CD4-positive, alpha-beta T cell treated with Interleukin-17A for 1 hour (primary cell): ENCODE measurements around the gene CDK4.

ENCODE experiments used
- DNase-seq: peaks from one replicate; pipeline ENCODE4 v3.0.0-alpha.2; 2020

CDK4 gene

DNA sequence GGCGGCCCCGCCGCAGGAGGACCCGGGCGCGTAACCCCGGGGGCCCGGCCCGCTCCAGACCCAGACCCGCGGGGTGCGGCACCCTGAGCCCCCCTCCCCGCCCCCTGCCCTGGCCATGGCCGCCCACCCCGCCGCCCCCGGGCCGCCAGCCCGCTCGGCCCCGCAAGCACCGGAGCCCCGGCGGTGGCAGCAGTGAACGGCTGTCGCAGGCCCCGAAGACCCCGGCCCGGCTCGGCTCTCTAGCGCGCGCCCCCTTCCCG lies 3.0 kb upstream of the CDK4 start:
- DNase-seq = no peak

- DNase-seq = peak; percentile 94
Observed at GRCh38 chr12:57754411-57755193, 2.5 kb upstream of the CDK4 start, which contains the start of gene MARCHF9. Gene MARCHF9 (plus strand): TSS chr12:57755103. CDS start chr12:57755529, 426 bp downstream.

DNA sequence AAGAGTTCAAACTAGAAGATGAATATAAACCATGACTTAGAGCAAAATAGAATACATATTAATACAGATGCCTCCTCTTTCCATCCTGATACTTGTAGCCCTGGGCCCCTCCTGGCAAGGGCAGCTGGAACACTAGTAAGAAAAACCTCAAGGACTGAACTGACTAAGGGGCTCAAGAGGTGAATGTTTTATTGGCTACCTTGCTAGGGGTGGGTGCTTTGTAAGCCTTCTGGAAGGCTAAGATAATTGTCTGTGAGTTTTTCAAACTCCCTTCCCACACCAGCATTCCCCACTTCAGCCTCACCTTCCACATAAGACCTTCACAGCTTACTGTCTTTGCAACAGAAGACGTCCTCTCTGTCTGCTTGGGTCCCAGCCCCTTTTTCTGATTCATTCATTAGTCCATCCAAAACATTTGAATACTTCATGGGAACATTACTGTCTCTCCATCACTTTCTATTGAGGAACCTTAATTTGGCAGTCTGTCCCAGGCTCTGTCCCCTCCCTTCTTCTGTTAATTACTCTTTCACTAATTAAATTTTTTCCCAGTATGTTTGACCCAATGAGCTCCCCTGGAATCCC lies 1.7 kb upstream of the CDK4 start:
- no peak for DNase-seq

DNA sequence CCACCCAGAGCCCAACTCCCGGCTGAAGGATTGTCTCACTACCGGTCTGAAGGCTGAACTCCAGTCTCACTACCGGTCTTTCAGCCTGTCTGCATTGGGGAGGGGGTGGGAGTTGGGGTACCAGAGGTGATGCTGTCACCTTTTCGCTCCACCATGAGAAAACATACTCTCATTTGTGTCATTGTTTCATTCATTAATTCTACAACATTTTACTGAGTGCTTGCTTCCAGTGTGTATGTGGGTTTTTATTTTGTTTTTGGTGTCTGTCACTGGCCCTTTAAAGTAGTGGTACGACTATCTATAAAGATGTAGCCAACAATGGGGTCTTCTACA lies 524 bp upstream of the CDK4 start:
- DNase-seq = no peak

GRCh38 chr12:57751432-57751787 lies 700 bp downstream of the CDK4 start:
- DNase-seq = no peak

DNA sequence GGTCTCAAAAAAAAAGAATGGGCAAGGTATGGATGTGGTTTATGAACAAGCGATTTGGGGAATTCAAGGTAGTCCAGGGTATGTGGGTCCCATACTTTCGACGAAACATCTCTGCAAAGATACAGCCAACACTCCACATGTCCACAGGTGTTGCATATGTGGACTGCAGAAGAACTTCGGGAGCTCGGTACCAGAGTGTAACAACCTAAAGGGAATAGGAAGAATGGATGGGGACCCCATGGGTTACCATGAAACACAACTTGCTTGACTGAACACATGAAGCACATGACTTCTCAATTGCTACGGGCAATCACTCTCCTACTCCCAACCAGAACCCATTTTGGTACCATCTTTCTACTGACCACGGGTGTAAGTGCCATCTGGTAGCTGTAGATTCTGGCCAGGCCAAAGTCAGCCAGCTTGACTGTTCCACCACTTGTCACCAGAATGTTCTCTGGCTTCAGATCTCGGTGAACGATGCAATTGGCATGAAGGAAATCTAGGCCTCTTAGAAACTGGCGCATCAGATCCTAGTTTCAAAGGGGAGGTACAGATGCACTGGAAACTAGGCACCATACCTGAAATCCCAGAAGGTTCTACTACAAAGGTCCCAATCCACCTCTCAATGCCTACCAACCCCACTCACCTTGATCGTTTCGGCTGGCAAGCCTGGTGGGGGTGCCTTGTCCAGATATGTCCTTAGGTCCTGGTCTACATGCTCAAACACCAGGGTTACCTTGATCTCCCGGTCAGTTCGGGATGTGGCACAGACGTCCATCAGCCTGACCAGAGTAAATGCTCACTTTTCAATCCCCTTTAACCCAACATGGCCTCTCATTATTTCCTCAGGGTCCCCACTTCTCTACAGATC lies 1.3 kb downstream of the CDK4 start:
- DNase-seq = no peak

- DNase-seq = no peak
Observed at GRCh38 chr12:57749061-57749460, 3.0 kb downstream of the CDK4 start.

DNA sequence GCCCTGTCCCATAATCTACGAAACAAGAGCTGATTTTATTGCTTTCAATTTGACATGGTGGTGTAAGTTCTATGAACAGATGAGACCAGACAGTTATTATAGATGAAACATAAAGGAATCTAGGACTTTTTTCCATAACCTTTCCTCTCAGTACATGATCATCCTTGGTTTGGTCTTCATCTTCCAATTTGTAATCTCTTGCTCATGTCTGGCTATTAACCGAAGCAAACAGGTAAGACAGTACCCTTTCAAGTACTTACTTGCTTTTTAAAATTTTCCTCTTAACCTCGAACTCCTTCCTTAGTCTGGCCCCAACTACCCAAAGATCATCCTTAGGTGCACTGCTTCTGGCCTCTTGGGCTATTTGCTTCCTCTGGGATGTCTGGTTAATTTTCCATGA lies 6.1 kb downstream of the CDK4 start:
- DNase-seq = no peak

- no peak for DNase-seq
Observed at GRCh38 chr12:57745485-57745881, 6.6 kb downstream of the CDK4 start.

DNA sequence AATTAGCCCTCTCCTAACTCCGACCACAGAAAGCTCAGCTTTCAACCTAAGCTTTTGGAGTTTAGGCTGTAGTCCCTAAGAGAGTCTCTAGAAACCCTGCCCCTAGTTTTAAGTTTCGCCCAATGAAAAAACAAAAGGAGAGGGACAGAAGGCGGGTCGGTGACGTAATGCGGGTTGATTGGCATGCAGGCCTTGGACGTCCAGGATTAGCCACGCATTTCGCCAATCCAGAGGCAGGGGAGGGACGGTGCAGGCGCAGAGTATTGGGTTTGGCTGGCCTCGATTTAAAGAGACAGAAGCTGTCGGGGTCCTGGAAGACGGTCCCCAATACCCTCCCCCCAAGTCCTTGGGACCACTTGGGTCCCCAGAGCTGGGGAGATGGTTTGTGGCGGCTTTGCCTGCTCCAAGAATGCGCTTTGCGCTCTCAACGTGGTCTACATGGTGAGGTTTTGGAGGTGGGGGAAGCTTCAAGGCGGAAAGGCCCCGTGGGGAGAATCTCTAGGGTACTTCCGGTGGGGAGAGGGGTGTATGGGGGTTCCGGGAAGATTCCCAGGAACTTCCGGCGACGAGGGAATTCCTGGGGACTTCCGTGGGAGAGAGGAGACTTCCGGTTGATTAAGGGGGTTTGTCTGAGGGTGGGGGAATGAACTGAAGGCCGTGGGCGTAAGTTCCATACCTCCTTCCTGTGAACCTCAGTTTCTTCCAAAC lies 7.2 kb downstream of the CDK4 start, which contains the start of gene TSPAN31:
Gene TSPAN31, plus strand, starts transcription at position 263 of the 708 bp plus-strand sequence. Its CDS starts 116 bp downstream, at position 379.
- DNase-seq = peak; percentile 97

- peak; percentile 88 for DNase-seq
Observed at GRCh38 chr12:57744194-57744776, 7.8 kb downstream of the CDK4 start.

GRCh38 chr12:57743769-57744168 lies 8.3 kb downstream of the CDK4 start:
- DNase-seq = no peak

DNA sequence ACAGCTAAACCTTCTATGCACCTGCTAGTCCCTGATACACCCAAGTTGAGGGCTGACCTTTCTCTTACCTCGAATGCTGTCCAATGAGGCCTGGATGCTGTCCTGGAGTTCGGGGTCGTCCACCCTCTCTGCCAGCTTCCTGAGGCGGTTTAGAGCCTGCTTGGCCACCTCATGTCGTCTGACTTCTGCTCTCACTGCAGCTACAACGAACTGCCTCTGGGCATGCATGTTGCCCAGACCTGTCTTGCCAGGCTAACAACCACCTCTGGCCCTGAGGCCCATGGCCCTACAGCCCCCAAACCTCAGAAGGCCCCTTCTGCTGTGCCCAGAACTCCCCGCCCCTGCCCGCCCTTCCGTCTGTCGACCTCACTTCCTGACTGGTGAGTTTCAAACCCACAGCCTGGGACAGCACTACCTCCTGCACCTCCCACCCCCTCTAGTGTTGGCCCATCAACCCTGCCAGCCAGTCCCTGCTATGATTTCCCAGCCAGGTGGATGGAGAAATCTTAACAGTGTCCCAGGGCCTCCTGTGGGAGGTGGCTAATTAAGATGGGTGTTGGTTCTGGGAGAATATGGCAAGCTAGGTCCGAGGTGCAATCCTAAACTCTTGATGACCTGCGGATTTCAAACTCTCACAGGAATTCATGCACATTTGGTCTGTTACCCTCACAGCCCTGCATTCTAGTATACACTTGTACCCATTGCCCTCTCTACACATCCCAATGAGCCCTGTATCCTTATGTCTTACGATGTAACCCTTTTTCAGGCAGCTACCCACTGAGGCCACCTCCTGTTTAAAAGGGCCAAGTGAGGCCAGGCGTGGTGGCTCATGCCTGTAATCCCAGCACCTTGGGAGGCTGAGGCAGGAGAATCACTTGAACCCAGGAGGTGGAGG lies 10.0 kb downstream of the CDK4 start:
- DNase-seq = peak; percentile 91

- DNase-seq = no peak
Observed at GRCh38 chr12:57741413-57741789, 10.7 kb downstream of the CDK4 start.

DNA sequence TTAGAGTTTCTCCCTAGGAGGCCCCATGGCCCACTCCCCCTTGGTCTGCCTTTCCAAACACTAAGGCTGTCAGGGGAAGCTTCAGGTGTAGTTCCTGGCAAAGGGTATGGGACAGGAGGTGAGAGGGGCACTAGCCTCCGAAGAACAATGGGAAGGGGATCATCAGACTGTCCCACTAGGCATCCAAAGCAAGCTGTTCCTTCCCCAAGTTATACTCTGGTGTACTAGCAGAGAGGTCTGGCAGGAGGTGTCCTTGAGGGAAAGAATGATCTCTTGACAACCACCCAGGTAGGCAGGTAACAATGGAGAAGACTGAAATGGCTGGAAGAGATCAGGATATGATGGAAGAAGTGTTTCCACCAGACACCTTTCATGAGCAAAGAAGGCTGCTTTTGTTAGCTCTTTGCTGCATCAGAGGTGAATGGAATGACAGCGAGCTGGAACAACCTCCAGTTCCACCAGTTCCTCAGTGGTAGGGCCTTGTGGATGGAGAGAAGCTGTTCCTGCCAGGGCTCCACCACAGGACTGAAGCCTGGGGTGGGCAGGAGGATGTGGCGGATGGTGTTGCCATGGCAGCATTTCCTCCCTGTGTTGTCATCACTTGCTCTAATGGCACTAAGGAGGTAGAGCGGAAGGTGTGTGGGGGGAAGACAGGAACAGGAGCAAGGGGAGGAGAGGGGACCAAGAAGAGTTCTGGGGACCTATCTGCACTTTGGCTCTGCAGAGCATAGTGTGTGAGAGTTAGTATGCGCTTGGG lies 11.3 kb downstream of the CDK4 start:
- peak; percentile 91 for DNase-seq

DNA sequence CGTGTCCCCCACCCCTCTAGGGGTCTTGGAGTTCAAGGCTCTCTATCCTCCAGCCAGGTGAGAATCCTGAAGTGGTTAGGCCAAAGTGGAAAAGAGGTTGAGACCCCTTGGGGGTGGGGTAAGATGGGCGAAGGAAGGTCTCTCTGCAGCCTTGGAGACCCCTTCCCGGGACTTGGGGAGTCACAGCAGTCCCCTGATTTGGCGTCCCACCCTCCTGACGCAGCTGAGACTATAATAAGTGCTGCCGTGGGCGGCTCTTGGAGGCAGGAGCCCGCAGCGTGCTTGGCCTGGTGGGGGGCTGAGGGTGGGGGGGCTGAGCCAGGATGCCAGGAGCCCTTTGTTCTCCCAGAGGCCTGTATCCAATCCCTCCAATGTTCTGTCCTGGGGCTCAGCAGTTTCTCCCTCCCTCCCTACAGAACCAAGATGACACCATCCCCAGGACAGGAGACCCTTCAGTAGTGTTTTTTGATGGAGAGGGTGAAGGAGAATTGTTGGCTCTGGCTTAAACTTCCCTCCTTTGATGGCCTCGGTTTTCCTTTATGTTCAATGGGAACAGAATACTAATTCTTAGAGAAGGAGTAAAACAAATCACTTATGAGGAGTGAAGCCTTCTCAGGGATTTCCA lies 12.1 kb downstream of the CDK4 start:
- DNase-seq = no peak

- DNase-seq = no peak
Observed at GRCh38 chr12:57739387-57739786, 12.7 kb downstream of the CDK4 start.

DNA sequence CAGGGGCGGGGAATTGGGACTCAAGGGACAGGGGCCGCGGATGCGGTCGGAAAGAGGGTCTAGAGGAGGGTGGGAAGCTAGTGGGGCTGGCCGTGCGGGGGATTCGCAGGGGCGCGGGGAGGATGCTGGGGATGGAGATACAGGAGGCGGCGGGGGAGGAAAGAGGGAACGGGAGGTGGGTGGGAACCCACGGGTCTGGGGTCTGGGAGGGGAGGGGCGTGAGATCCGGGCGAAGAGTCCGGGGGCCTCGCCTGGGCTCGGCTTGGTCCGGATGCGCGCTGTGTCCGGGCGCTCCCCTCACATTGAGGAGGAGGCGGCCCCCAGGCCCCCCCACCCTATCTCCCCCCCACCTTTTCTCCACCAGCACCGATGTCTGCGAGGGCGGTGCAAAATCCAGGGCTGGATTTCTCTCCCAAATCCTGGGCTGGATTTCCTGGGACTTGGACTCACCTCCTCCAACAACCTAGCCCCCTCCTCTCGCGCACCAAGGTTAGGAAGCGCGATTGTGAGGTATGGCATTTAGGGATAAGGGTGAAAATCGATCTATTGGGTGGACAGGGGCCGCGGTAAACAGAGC lies 13.4 kb downstream of the CDK4 start, which contains the start of gene AGAP2:
Gene AGAP2, minus strand, starts transcription at position 82 of the 577 bp plus-strand sequence. CDS start 496 bp downstream, outside the sequence.
- DNase-seq = no peak

GRCh38 chr12:57737467-57738460 lies 14.3 kb downstream of the CDK4 start:
- DNase-seq = no peak
